Skeletal muscle tissue (tissue), 4 donors: Measurements from ENCODE around the gene RNF166. TPM values are rescaled to one million over a fixed set of nuclear protein-coding genes. Genes with fewer than 3 reads are reported as not detected.

Experiments used
- H3K27ac ChIP-seq: one replicate; pipeline ENCODE4 v1.7.0; 2013; ENCODE audit warnings: mild to moderate bottlenecking, low read depth, low read length, inconsistent platforms
- H3K27me3 ChIP-seq, 3 donors: one replicate each; pipeline ENCODE4 v1.7.0; 2013; ENCODE audit warnings: low read length in 3 of 3; ENCODE audit not compliant: control insufficient read depth in 3 of 3, insufficient read depth in 3 of 3
- H3K36me3 ChIP-seq, 3 donors: one replicate each; pipeline ENCODE4 v1.7.0; 2013; ENCODE audit warnings: low read length in 3 of 3; ENCODE audit not compliant: control insufficient read depth in 3 of 3, insufficient read depth in 3 of 3
- H3K4me1 ChIP-seq, 3 donors: one replicate each; pipeline ENCODE4 v1.7.0; 2013; ENCODE audit warnings: low read length in 3 of 3, mild to moderate bottlenecking in 3 of 3; ENCODE audit not compliant: control insufficient read depth in 3 of 3, insufficient read depth in 3 of 3
- H3K4me3 ChIP-seq, 3 donors: one replicate each; pipeline ENCODE4 v1.7.0; 2013; ENCODE audit warnings: low read length in 3 of 3
- H3K9ac ChIP-seq, 3 donors: one replicate each; pipeline ENCODE4 v1.7.0; 2013; ENCODE audit warnings: low read length in 3 of 3, mild to moderate bottlenecking in 3 of 3, moderate library complexity in 2 of 3, low read depth in 1 of 3
- H3K9me3 ChIP-seq, 3 donors: one replicate each; pipeline ENCODE4 v1.7.0; 2013; ENCODE audit warnings: low read length in 3 of 3; ENCODE audit not compliant: control insufficient read depth in 3 of 3
- total RNA-seq: library from RNA; depleted of rRNA; stranded (reverse); fragments of >200 nt; gene quantifications from one replicate; pipeline ENCODE4 v1.2.3, GENCODE V29; 2014
- donor health status: Osteomylitis.

Gene RNF166
- total RNA-seq, 1 donor from 2014 or later: 12.0 TPM

GRCh38 chr16:88724855-88725555, 18.8 kb upstream of the RNF166 start:
- Histone ChIP-seq H3K9me3 (no peaks in the 10 kb centered on the region), H3K9ac (no peak overlapping the region), H3K4me1 (no peaks in the 10 kb centered on the region), H3K36me3 (peaks cover 10 to 14% (median 11%) of the 10 kb centered on the region in 3 donors), H3K4me3 (no peak overlapping the region), H3K27me3 (peaks cover 0 to 3% (median 0%) of the 10 kb centered on the region in 3 donors), H3K27ac (no peak overlapping the region)

GRCh38 chr16:88723911-88724310, 17.7 kb upstream of the RNF166 start:
- Histone ChIP-seq H3K36me3 (peaks cover 10 to 14% (median 11%) of the 10 kb centered on the region in 3 donors), H3K27me3 (peaks cover 0 to 3% (median 0%) of the 10 kb centered on the region in 3 donors), H3K4me1 (no peaks in the 10 kb centered on the region), H3K4me3 (no peak overlapping the region), H3K9me3 (no peaks in the 10 kb centered on the region), H3K9ac (no peak overlapping the region), H3K27ac (no peak overlapping the region)

- Histone ChIP-seq H3K9me3 (no peaks in the 10 kb centered on the region), H3K27me3 (peaks cover 0 to 3% (median 0%) of the 10 kb centered on the region in 3 donors), H3K4me1 (no peaks in the 10 kb centered on the region), H3K36me3 (peaks cover 10 to 14% (median 11%) of the 10 kb centered on the region in 3 donors), H3K4me3 (no peak overlapping the region), H3K9ac (no peak overlapping the region), H3K27ac (no peak overlapping the region)
These were observed 17.3 kb upstream of the RNF166 start for GRCh38 chr16:88723507-88723887.

GRCh38 chr16:88722784-88723506, 16.7 kb upstream of the RNF166 start:
- peaks cover 15 to 18% (median 16%) of the 10 kb centered on the region in 3 donors for H3K36me3 ChIP-seq
- H3K4me3 ChIP-seq: no peak overlapping the region
- no peak overlapping the region for H3K27ac ChIP-seq

GRCh38 chr16:88721815-88722755, 15.9 kb upstream of the RNF166 start:
- H3K4me1 ChIP-seq: no peaks in the 10 kb centered on the region
- H3K27ac ChIP-seq: no peak overlapping the region
- peaks cover 0 to 3% (median 0%) of the 10 kb centered on the region in 3 donors for H3K27me3 ChIP-seq
- H3K9me3 ChIP-seq: no peaks in the 10 kb centered on the region
- no peak overlapping the region for H3K4me3 ChIP-seq
- H3K36me3 ChIP-seq: peaks cover 17 to 23% (median 18%) of the 10 kb centered on the region in 3 donors
- H3K9ac ChIP-seq: no peak overlapping the region

More at GRCh38 chr16:88722784-88723506, 16.7 kb upstream of the RNF166 start:
- Histone ChIP-seq H3K9me3 (no peaks in the 10 kb centered on the region), H3K4me1 (no peaks in the 10 kb centered on the region), H3K27me3 (peaks cover 0 to 3% (median 0%) of the 10 kb centered on the region in 3 donors), H3K9ac (no peak overlapping the region)

- H3K36me3 ChIP-seq: peaks cover 24 to 31% (median 26%) of the 10 kb centered on the region in 3 donors
- no peak overlapping the region for H3K27ac ChIP-seq
- no peak overlapping the region for H3K4me3 ChIP-seq
- no peaks in the 10 kb centered on the region for H3K4me1 ChIP-seq
- H3K27me3 ChIP-seq: peaks cover 0 to 3% (median 0%) of the 10 kb centered on the region in 3 donors
- no peaks in the 10 kb centered on the region for H3K9me3 ChIP-seq
- H3K9ac ChIP-seq: no peak overlapping the region
These were observed 15.0 kb upstream of the RNF166 start for GRCh38 chr16:88721236-88721635.

- Histone ChIP-seq H3K4me1 (no peaks in the 10 kb centered on the region), H3K27ac (no peak overlapping the region), H3K9me3 (no peaks in the 10 kb centered on the region)
These were observed 14.3 kb upstream of the RNF166 start for GRCh38 chr16:88720396-88720970.

GRCh38 chr16:88719933-88720296, 13.7 kb upstream of the RNF166 start:
- H3K4me3 ChIP-seq: no peak overlapping the region
- no peaks in the 10 kb centered on the region for H3K9me3 ChIP-seq
- H3K27me3 ChIP-seq: no peaks in the 10 kb centered on the region
- H3K36me3 ChIP-seq: peaks cover 32 to 36% (median 35%) of the 10 kb centered on the region in 3 donors
- no peak overlapping the region for H3K27ac ChIP-seq
- H3K9ac ChIP-seq: no peak overlapping the region
- no peaks in the 10 kb centered on the region for H3K4me1 ChIP-seq

More at GRCh38 chr16:88720396-88720970, 14.3 kb upstream of the RNF166 start:
- Histone ChIP-seq H3K4me3 (no peak overlapping the region), H3K27me3 (no peaks in the 10 kb centered on the region), H3K36me3 (peaks cover 27 to 35% (median 30%) of the 10 kb centered on the region in 3 donors), H3K9ac (no peak overlapping the region)

- Histone ChIP-seq H3K27me3 (no peaks in the 10 kb centered on the region), H3K27ac (no peak overlapping the region), H3K4me1 (no peaks in the 10 kb centered on the region), H3K36me3 (peaks cover 34 to 38% (median 35%) of the 10 kb centered on the region in 3 donors), H3K9me3 (no peaks in the 10 kb centered on the region), H3K4me3 (no peak overlapping the region), H3K9ac (no peak overlapping the region)
These were observed 13.2 kb upstream of the RNF166 start for GRCh38 chr16:88719267-88719932.
